Trophoblast cell (in vitro differentiated cells and primary cell): ENCODE results near the gene DOCK10.

Experiments used
- DNase-seq, 2 donors: peaks; one replicate each; pipeline ENCODE4 v3.0.0-alpha.2; 2016
- H2AFZ ChIP-seq: 2 replicates; pipeline ENCODE4 v1.6.1; 2013; ENCODE audit warnings: low read length, moderate library complexity, mild to moderate bottlenecking; ENCODE audit not compliant: insufficient read depth, poor library complexity
- H2AK5ac ChIP-seq: 2 replicates; pipeline ENCODE4 v1.6.1; 2013; ENCODE audit warnings: mild to moderate bottlenecking, low read length
- H2BK120ac ChIP-seq: 2 replicates; pipeline ENCODE4 v1.6.1; 2013; ENCODE audit warnings: low read length, mild to moderate bottlenecking, moderate library complexity; ENCODE audit not compliant: insufficient read depth, poor library complexity
- H2BK12ac ChIP-seq: 2 replicates; pipeline ENCODE4 v1.6.1; 2013; ENCODE audit warnings: mild to moderate bottlenecking, low read length, moderate library complexity
- H2BK5ac ChIP-seq: 2 replicates; pipeline ENCODE4 v1.6.1; 2013; ENCODE audit warnings: low read length, low read depth, moderate library complexity, mild to moderate bottlenecking; ENCODE audit not compliant: poor library complexity
- H3K14ac ChIP-seq: 2 replicates; pipeline ENCODE4 v1.6.1; 2013; ENCODE audit warnings: mild to moderate bottlenecking, low read length
- H3K18ac ChIP-seq: 2 replicates; pipeline ENCODE4 v1.6.1; 2013; ENCODE audit warnings: mild to moderate bottlenecking, low read length
- H3K23ac ChIP-seq: 2 replicates; pipeline ENCODE4 v1.6.1; 2013; ENCODE audit warnings: low read length
- H3K27ac ChIP-seq: 2 replicates; pipeline ENCODE4 v1.5.1; 2013; ENCODE audit warnings: low read depth, mild to moderate bottlenecking, inconsistent platforms, low read length, moderate library complexity
- H3K27me3 ChIP-seq: 2 replicates; pipeline ENCODE4 v1.6.1; 2013; ENCODE audit warnings: inconsistent platforms, mild to moderate bottlenecking, low read length, moderate library complexity; ENCODE audit not compliant: insufficient read depth
- H3K36me3 ChIP-seq, 2 experiments: 1 replicate in 1 of 2; 2 replicates in 1 of 2; pipeline ENCODE4 v1.6.1; 2013; ENCODE audit warnings: low read length in 2 of 2, mild to moderate bottlenecking in 2 of 2, moderate library complexity in 1 of 2; ENCODE audit not compliant: insufficient read depth in 2 of 2, control insufficient read depth in 1 of 2
- H3K4ac ChIP-seq: 2 replicates; pipeline ENCODE4 v1.6.1; 2013; ENCODE audit warnings: low read depth, mild to moderate bottlenecking, low read length, moderate library complexity
- H3K4me1 ChIP-seq, 2 experiments: 1 replicate in 1 of 2; 2 replicates in 1 of 2; pipeline ENCODE4 v1.6.1; 2013; ENCODE audit warnings: low read length in 2 of 2, mild to moderate bottlenecking in 2 of 2, moderate library complexity in 1 of 2; ENCODE audit not compliant: insufficient read depth in 2 of 2, control insufficient read depth in 1 of 2
- H3K4me2 ChIP-seq: 2 replicates; pipeline ENCODE4 v1.6.1; 2013; ENCODE audit warnings: inconsistent platforms, mild to moderate bottlenecking, low read length, moderate library complexity
- H3K4me3 ChIP-seq: 2 replicates; pipeline ENCODE4 v1.5.1; 2013; ENCODE audit warnings: mild to moderate bottlenecking, low read depth, low read length, inconsistent platforms
- H3K79me1 ChIP-seq: one replicate; pipeline ENCODE4 v1.6.1; 2013; ENCODE audit warnings: low read length
- H3K79me2 ChIP-seq: 2 replicates; pipeline ENCODE4 v1.6.1; 2013; ENCODE audit warnings: low read length, mild to moderate bottlenecking; ENCODE audit not compliant: control insufficient read depth, insufficient read depth, poor library complexity
- H3K9ac ChIP-seq: 2 replicates; pipeline ENCODE4 v1.6.1; 2013; ENCODE audit warnings: mild to moderate bottlenecking, low read length
- H3K9me3 ChIP-seq: 2 replicates; pipeline ENCODE4 v1.6.1; 2013; ENCODE audit warnings: low read depth, mild to moderate bottlenecking, control low read depth, inconsistent platforms, low read length; ENCODE audit not compliant: insufficient read depth
- H4K12ac ChIP-seq: 2 replicates; pipeline ENCODE4 v1.6.1; 2013; ENCODE audit warnings: low read depth, mild to moderate bottlenecking, low read length, moderate library complexity
- H4K8ac ChIP-seq: 2 replicates; pipeline ENCODE4 v1.6.1; 2013; ENCODE audit warnings: low read depth, mild to moderate bottlenecking, low read length, moderate library complexity
- H4K91ac ChIP-seq: one replicate; pipeline ENCODE4 v1.6.1; 2013; ENCODE audit warnings: low read depth, mild to moderate bottlenecking, low read length, moderate library complexity
- WGBS: extraction: QIAGEN DNeasy Blood & Tissue Kit; methylation state at CpG from one replicate; pipeline ENCODE4 v1.1.7; 2013; ENCODE audit warnings: missing lambda C conversion rate; ENCODE audit not compliant: insufficient read length, insufficient coverage; ENCODE audit errors: extremely low coverage; 5-methylcytosine and 5-hydroxymethylcytosine counted together

DOCK10 gene

GRCh38 chr2:224931956-224932355, 110.3 kb downstream of the DOCK10 start:
- no peaks in the 10 kb centered on the region for H3K27me3 ChIP-seq
- no peak overlapping the region for H2BK120ac ChIP-seq
- H3K9me3 ChIP-seq, result no peaks in the 10 kb centered on the region
- WGBS, result no CpG with 5 or more reads among the region's 4 CpGs
- no peak overlapping the region for H3K14ac ChIP-seq
- no peaks in the 10 kb centered on the region for H3K79me2 ChIP-seq
- no peak overlapping the region for H2AFZ ChIP-seq
- H2AK5ac ChIP-seq, result no peak overlapping the region
- no peak overlapping the region for H3K27ac ChIP-seq
- H3K79me1 ChIP-seq, result no peaks in the 10 kb centered on the region
- no peak overlapping the region for H2BK5ac ChIP-seq
- no peak overlapping the region for H3K4me2 ChIP-seq
- H3K18ac ChIP-seq, result no peak overlapping the region
- no peak overlapping the region for H2BK12ac ChIP-seq
- no peaks in the 10 kb centered on the region for H3K4me1 ChIP-seq
- H3K4me3 ChIP-seq, result no peak overlapping the region
- no peaks in the 10 kb centered on the region for H3K36me3 ChIP-seq
- H4K91ac ChIP-seq, result no peak overlapping the region
- H3K4ac ChIP-seq, result no peak overlapping the region
- no peak for DNase-seq
- no peak overlapping the region for H4K12ac ChIP-seq
- H3K23ac ChIP-seq, result no peak overlapping the region
- no peak overlapping the region for H4K8ac ChIP-seq
- no peak overlapping the region for H3K9ac ChIP-seq

GRCh38 chr2:224930990-224931389, 111.3 kb downstream of the DOCK10 start:
- no peak overlapping the region for H2BK120ac ChIP-seq
- no CpG with 5 or more reads among the region's 3 CpGs for WGBS

GRCh38 chr2:224930124-224930523, 112.1 kb downstream of the DOCK10 start:
- Histone ChIP-seq H2BK12ac (no peak overlapping the region), H3K9ac (no peak overlapping the region), H3K18ac (no peak overlapping the region), H2AK5ac (no peak overlapping the region), H2AFZ (no peak overlapping the region), H3K4ac (no peak overlapping the region), H3K23ac (no peak overlapping the region), H3K4me2 (no peak overlapping the region), H3K79me2 (no peaks in the 10 kb centered on the region), H3K4me1 (no peaks in the 10 kb centered on the region), H4K12ac (no peak overlapping the region), H2BK5ac (no peak overlapping the region), H4K8ac (no peak overlapping the region), H3K36me3 (no peaks in the 10 kb centered on the region), H3K27me3 (no peaks in the 10 kb centered on the region), H3K14ac (no peak overlapping the region), H2BK120ac (no peak overlapping the region), H3K79me1 (no peaks in the 10 kb centered on the region), H3K27ac (no peak overlapping the region), H4K91ac (no peak overlapping the region), H3K4me3 (no peak overlapping the region), H3K9me3 (no peaks in the 10 kb centered on the region)
- no peak for DNase-seq
- no CpG with 5 or more reads among the region's 5 CpGs for WGBS

More at GRCh38 chr2:224930990-224931389, 111.3 kb downstream of the DOCK10 start:
- Histone ChIP-seq H3K79me2 (no peaks in the 10 kb centered on the region), H3K4me1 (no peaks in the 10 kb centered on the region), H4K8ac (no peak overlapping the region), H3K4me2 (no peak overlapping the region), H3K36me3 (no peaks in the 10 kb centered on the region), H2BK5ac (no peak overlapping the region), H2BK12ac (no peak overlapping the region), H4K91ac (no peak overlapping the region), H2AK5ac (no peak overlapping the region), H3K4ac (no peak overlapping the region), H3K9me3 (no peaks in the 10 kb centered on the region), H3K9ac (no peak overlapping the region), H3K27me3 (no peaks in the 10 kb centered on the region), H2AFZ (no peak overlapping the region), H3K79me1 (no peaks in the 10 kb centered on the region), H3K23ac (no peak overlapping the region), H3K18ac (no peak overlapping the region), H3K14ac (no peak overlapping the region), H3K27ac (no peak overlapping the region), H3K4me3 (no peak overlapping the region), H4K12ac (no peak overlapping the region)
- no peak for DNase-seq

DNA sequence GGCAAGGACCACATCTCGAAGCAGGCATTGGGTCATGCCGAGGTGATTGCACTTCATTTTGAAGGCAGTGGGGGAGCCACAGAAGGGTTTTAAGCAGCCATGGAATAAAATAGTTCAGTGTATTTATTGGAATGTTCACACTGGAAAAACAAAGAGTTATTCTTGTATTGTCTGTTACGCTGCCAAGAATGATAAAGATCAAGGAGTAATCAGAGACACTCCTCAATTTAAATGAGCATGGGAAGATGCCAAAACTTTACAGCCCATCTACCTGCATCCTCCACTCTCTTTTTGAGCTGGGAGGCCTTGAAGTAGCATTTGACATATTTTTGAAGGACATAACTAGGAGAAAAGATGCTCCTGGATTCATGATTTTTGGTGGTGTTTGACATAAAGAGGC, 112.8 kb downstream of the DOCK10 start:
- Histone ChIP-seq H3K4me1 (no peaks in the 10 kb centered on the region), H3K9me3 (no peaks in the 10 kb centered on the region), H4K91ac (no peak overlapping the region), H3K27ac (no peak overlapping the region), H2AK5ac (no peak overlapping the region), H3K4me3 (no peak overlapping the region), H2AFZ (no peak overlapping the region), H3K79me1 (no peaks in the 10 kb centered on the region), H3K36me3 (no peaks in the 10 kb centered on the region), H2BK5ac (no peak overlapping the region), H4K12ac (no peak overlapping the region), H3K4ac (no peak overlapping the region), H3K79me2 (no peaks in the 10 kb centered on the region), H3K23ac (no peak overlapping the region), H3K4me2 (no peak overlapping the region), H3K9ac (no peak overlapping the region), H3K14ac (no peak overlapping the region), H2BK120ac (no peak overlapping the region), H4K8ac (no peak overlapping the region), H3K18ac (no peak overlapping the region), H3K27me3 (no peaks in the 10 kb centered on the region), H2BK12ac (no peak overlapping the region)
- WGBS, result no CpG with 5 or more reads among the region's 3 CpGs
- no peak for DNase-seq
